NT2/D1 (cell line): ENCODE data around the gene OR10A3.

Experiments used
- DNase-seq: peaks from one replicate; pipeline ENCODE4 v3.0.0-alpha.2; 2011; ENCODE audit warnings: low read depth, low spot score
- H3K27me3 ChIP-seq: 2 replicates; pipeline ENCODE4 v1.6.0; 2011; ENCODE audit warnings: mild to moderate bottlenecking; ENCODE audit not compliant: insufficient read length, insufficient read depth
- H3K36me3 ChIP-seq: 2 replicates; pipeline ENCODE4 v1.6.1; 2011; ENCODE audit warnings: mild to moderate bottlenecking, low read length, mixed read lengths; ENCODE audit not compliant: insufficient read depth, insufficient read length
- H3K4me1 ChIP-seq: 2 replicates; pipeline ENCODE4 v1.5.1; 2011; ENCODE audit not compliant: insufficient read depth, insufficient read length
- H3K4me3 ChIP-seq: 2 replicates; pipeline ENCODE4 v1.5.1; 2011; ENCODE audit warnings: low read depth; ENCODE audit not compliant: insufficient read length
- H3K9ac ChIP-seq: 2 replicates; pipeline ENCODE4 v1.6.0; 2011; ENCODE audit warnings: low read depth; ENCODE audit not compliant: insufficient read length
- H3K9me3 ChIP-seq: 2 replicates; pipeline ENCODE4 v1.5.1; 2011; ENCODE audit warnings: mild to moderate bottlenecking, low read length; ENCODE audit not compliant: insufficient read depth
- SUZ12 ChIP-seq: IDR thresholded peaks from 2 replicates; pipeline ENCODE4 v1.6.1; 2011; ENCODE audit not compliant: insufficient read length, insufficient read depth; ENCODE audit errors: extremely low read depth
- YY1 ChIP-seq: IDR thresholded peaks from 2 replicates; pipeline ENCODE4 v1.6.1; 2011; ENCODE audit not compliant: insufficient read length, insufficient read depth
- ZNF274 ChIP-seq: IDR thresholded peaks from 2 replicates; pipeline ENCODE4 v1.6.1; 2011; ENCODE audit warnings: mild to moderate bottlenecking, low read depth, low read length

The OR10A3 gene

DNA sequence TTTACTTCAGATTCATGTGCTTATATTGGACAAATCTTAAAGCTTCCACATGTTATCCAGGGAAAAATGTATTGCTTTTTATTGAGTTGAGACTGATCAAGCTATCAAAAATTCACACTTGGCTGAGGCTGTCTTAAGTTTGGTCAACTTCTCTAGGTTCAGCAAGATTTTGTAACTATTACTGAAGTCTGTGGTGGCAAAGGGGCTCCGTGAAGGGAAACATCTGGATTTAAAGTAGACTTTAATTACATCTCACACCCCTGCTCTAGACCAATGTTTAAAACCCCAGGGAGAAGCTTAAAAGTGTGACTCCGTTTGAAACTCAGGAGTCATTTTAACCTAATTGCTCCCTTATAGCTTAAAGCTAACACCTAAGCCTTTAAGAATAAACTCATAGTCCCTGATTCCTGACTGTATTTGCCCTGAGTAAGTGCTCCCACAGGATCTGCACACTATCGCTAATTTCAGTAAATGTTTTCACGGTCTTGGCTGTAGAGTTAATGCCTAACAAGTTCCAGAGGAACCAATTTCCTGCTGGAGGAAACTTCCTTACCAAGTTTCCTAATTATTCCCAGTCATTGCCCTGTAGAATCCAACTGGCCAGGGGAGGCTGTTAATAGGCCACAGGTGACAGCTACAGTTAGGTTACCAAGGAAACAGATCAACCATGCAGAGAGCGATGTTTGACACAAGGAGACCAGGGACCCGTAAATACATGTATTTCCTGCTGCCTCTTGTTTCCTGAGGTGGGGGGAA lies 50.9 kb downstream of the OR10A3 start:
- H3K36me3 ChIP-seq, result no peaks in the 10 kb centered on the region
- H3K9ac ChIP-seq, result no peak overlapping the region
- no peak for DNase-seq
- H3K4me1 ChIP-seq, result no peaks in the 10 kb centered on the region
- H3K9me3 ChIP-seq, result no peaks in the 10 kb centered on the region
- TF ChIP-seq SUZ12, result no peak
- no peak for TF ChIP-seq ZNF274
- no peak for TF ChIP-seq YY1
- H3K4me3 ChIP-seq, result no peak overlapping the region
- no peaks in the 10 kb centered on the region for H3K27me3 ChIP-seq

DNA sequence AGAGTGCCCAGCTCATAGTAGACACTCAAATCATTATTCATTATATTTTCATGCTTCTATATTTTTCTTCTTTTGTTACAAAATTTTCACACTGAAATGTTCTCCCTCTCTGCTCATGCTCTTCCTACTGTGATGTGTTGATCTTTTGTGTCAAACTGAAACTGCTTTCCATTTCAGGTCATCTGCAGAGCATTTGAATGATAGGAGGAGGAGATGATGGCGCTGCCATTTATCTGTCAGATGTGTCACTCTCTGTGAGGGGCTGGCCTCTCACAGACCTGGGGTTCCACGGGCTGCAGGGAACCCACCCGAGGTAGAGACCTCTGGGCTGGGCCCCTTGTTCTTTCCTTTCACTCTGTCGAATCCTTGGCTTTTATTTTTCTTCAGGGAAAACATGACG lies 51.5 kb downstream of the OR10A3 start:
- DNase-seq, result no peak
- Histone ChIP-seq H3K4me3 (no peak overlapping the region), H3K4me1 (no peaks in the 10 kb centered on the region), H3K27me3 (no peaks in the 10 kb centered on the region), H3K36me3 (no peaks in the 10 kb centered on the region), H3K9me3 (no peaks in the 10 kb centered on the region), H3K9ac (no peak overlapping the region)
- no peak for TF ChIP-seq ZNF274
- TF ChIP-seq SUZ12, result no peak
- no peak for TF ChIP-seq YY1
